22Rv1 (cell line): Measurements from ENCODE around the gene FADS2.

ENCODE experiments used
- CTCF ChIP-seq: fragments of 450-650 bp; IDR thresholded peaks from 2 replicates; pipeline ENCODE4 v1.5.1; 2017; ENCODE audit warnings: mild to moderate bottlenecking
- ZFX ChIP-seq: fragments of 450-650 bp; IDR thresholded peaks from 2 replicates; pipeline ENCODE4 v1.6.1; 2017; ENCODE audit warnings: antibody characterized with exemption, borderline replicate concordance

GRCh38 chr11:61778920-61779650 lies 49.0 kb upstream of the FADS2 start:
- no peak for TF ChIP-seq CTCF
- TF ChIP-seq ZFX = no peak
